HG03439 (cell line): ENCODE data around the gene CPT1B.
"Not testable (repeated sequence)": the region's sequence is repeated elsewhere in the genome, so short reads cannot be mapped to it uniquely, and the experiment has no call there.

ENCODE experiments used
- ATAC-seq: cut with Tn5 transposase; IDR thresholded peaks from one replicate; pipeline ENCODE4 v1.9.1; 2021; ENCODE audit warnings: mild to moderate bottlenecking, moderate library complexity; ENCODE audit not compliant: unreplicated experiment

Gene CPT1B

DNA sequence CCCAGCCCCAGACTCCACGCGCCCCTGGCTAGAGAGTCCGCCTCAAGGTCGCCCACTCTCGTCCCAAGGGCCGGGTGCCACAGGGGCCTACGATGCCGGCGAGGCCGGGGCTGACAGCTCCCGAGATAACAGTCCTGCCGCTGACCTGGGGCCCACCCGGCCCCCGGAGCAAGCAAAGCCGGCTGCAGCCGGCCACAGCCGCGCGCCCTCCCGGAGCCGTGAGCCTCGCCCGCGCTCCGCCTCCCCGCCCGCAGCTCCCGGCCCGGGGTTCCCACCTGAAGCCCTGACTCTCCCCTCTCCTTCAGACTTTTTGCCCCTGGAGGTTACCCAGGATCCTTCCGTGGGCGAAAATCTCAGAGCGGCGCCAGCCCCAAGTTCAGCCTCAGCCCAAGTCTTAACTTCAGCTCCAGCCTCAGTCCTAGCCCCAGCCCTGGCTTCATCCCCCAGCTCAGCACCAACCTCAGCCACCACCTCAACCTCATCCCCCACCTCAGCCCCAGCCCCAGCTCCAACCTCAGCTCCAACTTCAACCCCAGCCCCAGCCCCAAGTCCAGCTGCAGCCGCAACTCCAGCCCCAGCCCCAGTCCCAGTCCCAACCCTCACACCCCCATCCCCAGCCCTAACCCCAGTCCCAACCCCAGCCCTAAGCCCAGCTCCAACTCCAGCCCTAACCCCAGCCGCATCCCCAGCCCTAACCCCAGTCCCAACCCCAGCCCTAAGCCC lies 30.8 kb downstream of the CPT1B start:
- ATAC-seq = no peak

GRCh38 chr22:50546326-50547262 lies 31.6 kb downstream of the CPT1B start:
- ATAC-seq = no peak

DNA sequence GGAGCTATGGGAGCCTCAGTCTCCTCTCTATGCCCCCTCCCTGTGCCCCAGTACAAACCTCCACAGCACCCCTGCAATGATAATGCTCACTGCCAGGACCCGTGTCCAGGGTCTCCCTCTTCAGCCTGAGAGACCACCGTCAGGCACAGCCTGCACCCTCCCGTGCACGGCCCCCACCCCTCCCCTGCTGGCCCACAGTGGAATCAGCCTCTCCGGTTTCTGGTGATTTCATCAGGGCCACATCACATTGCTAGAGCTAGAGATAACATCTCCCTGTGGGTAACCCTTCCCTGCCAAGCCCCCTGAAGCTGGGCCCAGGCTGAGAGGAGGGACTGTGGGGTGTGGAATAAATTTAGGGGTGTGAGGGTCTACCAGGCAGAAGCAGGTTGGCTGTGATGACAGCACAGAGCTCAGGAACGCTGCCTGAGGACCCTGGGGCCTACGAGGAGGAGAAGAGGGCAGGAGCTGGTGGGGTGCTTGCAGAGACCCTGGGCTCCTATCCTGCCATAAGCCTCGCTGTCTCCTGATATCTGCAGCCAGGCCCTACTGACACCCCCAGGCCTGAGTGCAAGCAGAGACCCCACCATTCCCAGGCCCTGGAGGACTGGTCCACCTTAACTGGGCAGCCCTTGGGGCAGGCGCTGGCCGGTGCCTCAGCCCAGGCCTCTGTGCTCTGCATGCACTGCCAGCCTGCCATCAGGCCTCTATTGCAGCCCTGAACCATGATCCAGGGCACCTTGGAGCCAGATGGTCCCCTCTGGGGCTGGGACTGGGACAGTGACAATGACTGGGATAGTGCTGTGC lies 32.5 kb downstream of the CPT1B start, which contains the start of gene KLHDC7B:
Gene KLHDC7B, plus strand, starts transcription at position 378 of the 804 bp plus-strand sequence. Its CDS starts 345 bp downstream, at position 723.
- no peak for ATAC-seq

DNA sequence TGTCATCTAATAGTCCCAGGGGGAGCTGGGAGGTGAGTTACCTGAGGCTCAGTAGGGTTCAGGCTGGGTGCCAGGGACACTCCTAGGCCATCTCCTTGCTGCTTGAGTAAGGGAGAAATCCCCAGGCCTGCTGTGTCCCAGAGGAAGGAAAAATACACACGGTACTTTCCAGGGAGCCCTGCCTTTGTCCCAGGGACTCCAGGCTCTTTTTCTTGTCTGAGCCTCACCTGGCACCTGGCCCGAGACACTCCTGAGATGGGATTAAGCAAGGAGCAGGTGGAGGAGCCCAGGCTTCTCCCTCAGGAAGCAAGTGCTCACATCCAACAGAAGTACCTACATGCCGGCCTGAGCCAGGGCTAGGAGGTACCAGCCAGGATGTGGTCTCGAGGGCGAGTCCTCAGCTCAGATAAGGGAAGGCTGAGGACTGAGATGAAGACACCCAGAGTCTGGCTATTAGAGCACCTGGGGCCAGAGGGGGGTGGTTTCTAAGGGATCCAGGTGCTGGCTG lies 33.4 kb downstream of the CPT1B start:
- ATAC-seq = no peak

- no peak for ATAC-seq
Measured at GRCh38 chr22:50544078-50544745, 34.0 kb downstream of the CPT1B start.

GRCh38 chr22:50542416-50542927 lies 35.8 kb downstream of the CPT1B start:
- ATAC-seq = no peak

DNA sequence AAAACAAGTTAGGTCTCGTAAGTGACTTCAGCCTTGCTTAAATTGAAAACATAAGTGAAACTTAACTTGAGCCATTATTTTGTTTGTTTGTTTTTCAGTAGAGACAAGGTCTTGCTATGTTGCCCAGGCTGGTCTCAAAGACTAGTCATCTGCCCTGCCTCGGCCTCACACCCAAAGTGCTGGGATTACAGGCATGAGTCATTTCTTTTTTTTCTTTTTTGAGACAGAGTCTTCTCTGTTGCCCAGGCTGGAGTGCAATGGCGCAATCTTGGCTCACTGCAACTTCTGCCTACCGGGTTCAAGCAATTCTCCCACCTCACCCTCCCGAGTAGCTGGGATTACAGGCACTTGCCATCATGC lies 36.6 kb downstream of the CPT1B start:
- ATAC-seq = not testable (repeated sequence)

GRCh38 chr22:50540381-50540780 lies 37.8 kb downstream of the CPT1B start:
- ATAC-seq = no peak

- ATAC-seq = no peak
Measured at GRCh38 chr22:50537765-50538164, 40.5 kb downstream of the CPT1B start.

DNA sequence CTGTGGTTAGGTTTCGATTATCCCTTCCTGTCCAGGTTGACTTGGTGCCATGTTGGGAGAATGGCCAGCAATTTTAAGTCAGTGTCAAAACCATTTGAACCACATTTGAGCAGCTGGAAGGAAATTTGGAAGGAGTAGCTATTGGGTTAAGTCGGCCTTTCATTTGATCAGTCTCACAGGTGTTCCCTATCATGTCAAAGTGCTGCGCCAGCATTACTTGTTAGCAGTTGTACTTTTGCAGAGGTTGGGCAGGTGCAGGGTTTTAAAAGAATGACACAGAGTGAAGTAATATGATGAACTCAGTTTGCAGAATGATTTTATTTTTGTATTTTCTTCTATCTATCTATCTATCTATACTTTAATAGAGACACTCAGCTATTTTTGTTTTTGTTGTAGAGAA lies 42.0 kb downstream of the CPT1B start:
- no peak for ATAC-seq

GRCh38 chr22:50535113-50535512 lies 43.1 kb downstream of the CPT1B start:
- ATAC-seq = no peak

GRCh38 chr22:50533856-50534711 lies 44.1 kb downstream of the CPT1B start:
- ATAC-seq = not testable (repeated sequence)

DNA sequence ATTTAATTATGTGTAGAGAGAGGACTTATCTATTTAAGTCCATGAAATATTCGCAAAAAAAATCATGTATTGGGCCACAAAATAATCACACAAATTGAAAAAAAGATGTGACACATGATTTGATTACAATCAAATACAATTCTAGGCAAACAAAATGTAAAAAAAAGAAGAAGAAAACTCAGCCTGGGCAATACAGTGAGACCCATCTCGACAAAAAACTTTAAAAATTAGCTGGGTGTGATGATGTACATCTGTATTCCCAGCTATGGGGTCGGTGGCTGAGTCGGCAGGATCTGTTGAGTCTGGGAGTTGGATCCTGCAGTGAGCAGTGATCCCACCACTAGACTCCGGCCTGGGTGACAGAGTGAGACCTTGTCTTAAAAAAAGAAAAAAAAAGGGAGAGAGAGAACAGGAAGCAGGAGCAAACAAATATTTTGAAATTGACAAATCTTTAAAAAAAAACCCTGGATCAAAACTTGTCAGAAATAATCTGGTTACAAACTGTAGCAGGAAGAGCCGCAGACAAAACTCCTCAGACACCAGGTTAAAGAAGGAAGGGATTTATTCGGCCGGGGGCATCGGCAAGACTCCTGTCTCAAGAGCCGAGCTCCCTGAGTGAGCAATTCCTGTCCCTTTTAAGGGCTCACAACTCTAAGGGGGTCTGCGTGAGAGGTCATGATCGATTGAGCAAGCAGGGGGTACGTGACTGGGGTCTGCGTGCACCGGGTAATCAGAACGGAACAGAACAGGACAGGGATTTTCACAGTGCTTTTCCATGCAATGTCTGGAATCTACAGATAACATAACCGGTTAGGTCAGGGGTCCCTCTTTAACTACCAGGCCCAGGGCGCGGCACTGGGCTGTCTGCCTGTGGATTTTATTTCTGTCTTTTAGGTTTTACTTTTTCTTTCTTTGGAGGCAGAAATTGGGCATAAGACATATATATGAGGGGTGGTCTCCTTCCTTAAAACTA lies 45.1 kb downstream of the CPT1B start:
- no peak for ATAC-seq

DNA sequence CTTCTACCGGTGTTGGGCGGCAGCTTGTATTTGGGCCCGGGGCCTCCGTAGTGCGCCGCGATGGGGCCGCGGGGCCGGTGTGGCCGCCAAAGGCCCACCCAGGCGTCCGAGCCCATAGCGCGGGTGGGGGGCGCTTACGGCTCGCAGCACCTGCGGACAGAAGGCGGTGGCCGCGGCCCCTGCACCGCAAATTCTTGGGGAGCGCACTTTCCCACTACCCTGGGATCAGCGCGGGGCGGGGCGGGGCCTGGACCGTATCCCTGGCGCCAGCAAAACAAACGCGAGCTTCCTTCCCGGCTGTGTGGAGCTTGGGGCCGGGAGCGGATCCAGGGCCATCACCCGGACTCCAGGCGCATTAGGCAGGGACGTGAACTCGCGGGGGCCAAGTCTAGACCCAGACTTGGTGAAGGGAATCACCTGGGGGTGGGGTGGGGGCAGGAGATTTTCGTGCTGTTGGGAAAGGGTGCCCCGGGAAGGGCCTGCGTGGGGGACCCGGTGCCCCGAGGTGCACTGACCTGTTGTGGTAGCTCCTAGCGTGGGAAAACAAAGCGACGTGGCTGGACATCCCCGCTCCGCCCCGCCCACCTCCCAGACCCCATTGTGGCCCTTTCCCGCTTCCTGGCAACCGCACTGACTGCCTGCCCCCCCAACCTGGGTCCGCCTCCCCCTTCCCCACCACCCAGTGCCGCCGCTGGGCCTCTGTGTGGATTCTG lies 46.1 kb downstream of the CPT1B start:
- peak; percentile 0 for ATAC-seq

DNA sequence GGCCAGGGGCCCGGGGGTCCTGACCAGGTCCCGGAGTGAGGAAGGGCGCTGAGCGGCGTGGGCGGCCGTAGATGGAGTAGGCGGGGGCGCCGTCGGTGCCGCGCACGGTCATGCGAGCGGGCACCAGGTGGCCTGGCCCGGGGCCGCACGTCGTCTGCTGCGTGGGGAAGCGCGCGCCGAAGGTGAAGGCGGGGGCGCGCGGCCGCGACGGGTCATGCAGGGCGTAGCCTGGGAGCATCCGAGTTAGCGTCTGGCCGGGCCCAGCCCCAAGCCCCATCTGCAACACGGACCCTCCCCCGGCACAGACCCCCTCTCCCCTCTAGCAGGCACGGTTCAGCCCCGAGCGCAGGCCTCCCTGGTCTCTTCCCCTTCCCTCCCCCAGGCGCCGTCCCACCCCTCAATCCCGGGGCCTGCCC lies 46.7 kb downstream of the CPT1B start:
- peak; percentile 19 for ATAC-seq

DNA sequence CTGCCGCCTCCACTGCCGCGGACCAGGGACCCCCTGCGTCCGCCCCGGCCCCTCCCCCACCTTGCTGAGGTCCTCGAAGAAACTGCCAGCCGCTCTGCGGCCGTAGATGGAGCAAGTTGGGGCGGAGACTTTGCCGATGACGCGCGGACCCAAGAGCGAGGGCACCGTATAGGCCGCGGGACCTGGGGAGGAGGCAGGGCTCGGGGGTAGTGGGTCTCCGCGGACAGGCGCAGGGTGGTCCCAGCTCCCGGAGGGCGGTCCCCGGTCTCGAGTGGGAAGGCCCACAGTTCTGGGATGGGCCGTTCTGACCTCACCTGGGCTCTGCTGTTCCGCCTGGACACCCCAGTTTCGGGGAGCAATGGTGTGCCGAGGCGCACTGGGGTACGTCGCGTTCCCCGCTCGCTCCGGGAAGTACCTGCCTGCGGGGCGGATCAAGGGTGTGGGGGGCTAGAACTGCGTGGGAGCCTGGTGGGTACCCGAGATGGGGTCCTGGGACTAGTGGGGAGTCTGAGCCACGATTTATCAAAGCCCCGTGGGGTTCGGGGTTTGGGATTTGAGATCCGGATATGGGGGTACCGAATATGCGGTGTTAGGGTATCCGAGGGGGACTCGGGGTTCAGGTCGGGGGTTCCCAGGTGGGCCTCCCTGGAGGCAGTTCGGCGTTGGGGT lies 47.2 kb downstream of the CPT1B start:
- peak; percentile 22 for ATAC-seq

DNA sequence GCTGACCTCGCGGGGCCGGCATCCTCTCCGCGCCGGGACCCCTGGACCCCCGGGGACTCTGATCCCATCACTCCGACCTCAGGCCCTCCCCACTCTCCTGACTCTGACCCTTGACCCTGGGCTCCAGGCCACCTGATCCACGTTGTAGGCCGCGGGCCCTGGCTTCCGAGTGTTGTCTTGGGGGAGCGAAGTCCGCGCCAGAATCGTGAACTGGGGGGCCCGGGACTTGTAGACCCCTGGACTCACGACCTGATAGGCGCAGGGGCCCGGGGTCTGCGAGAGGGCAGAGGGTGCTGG lies 47.7 kb downstream of the CPT1B start:
- no peak for ATAC-seq
